ENCODE data around the gene SPATA13. TPM values are rescaled to one million over a fixed set of nuclear protein-coding genes. Genes with fewer than 3 reads are reported as not detected.
"Not testable (repeated sequence)": the region's sequence is repeated elsewhere in the genome, so short reads cannot be mapped to it uniquely, and the experiment has no call there.

SPATA13 gene
- total RNA-seq, 2 donors from 2014 or later, result 43.9 to 65.0 TPM

- Mint-ChIP-seq H3K9me3 (no peaks in the 10 kb centered on the region), H3K36me3 (no peaks in the 10 kb centered on the region), H3K27ac (no peak overlapping the region)
- ATAC-seq (no peak), DNase-seq (ENCODE audit: low spot score in 2 of 2) (no peak)
Observed at GRCh38 chr13:24348797-24349515, 188.4 kb downstream of the SPATA13 start.

GRCh38 chr13:24349778-24350664 is 189.5 kb downstream of the SPATA13 start:
- not testable (repeated sequence) for DNase-seq (ENCODE audit: low spot score in 2 of 2); H3K9me3 Mint-ChIP-seq; H3K36me3 Mint-ChIP-seq; H3K27ac Mint-ChIP-seq
- ATAC-seq, result peak in 1 of 2 donors; percentile 31

GRCh38 chr13:24351423-24351822 is 190.9 kb downstream of the SPATA13 start:
- DNase-seq (ENCODE audit: low spot score in 2 of 2) (no peak), ATAC-seq (no peak)
- Mint-ChIP-seq H3K27ac (no peak overlapping the region), H3K36me3 (no peaks in the 10 kb centered on the region), H3K9me3 (no peaks in the 10 kb centered on the region)

- no peak for DNase-seq (ENCODE audit: low spot score in 2 of 2)
- no peaks in the 10 kb centered on the region for H3K9me3 Mint-ChIP-seq
- ATAC-seq, result no peak
- no peak overlapping the region for H3K27ac Mint-ChIP-seq
- H3K36me3 Mint-ChIP-seq, result no peaks in the 10 kb centered on the region
Observed at GRCh38 chr13:24353736-24354135, 193.2 kb downstream of the SPATA13 start.

GRCh38 chr13:24355103-24355502 is 194.6 kb downstream of the SPATA13 start:
- Mint-ChIP-seq H3K27ac (no peak overlapping the region), H3K9me3 (no peaks in the 10 kb centered on the region)
- no peak for DNase-seq (ENCODE audit: low spot score in 2 of 2)

GRCh38 chr13:24356270-24356669 is 195.8 kb downstream of the SPATA13 start:
- H3K9me3 Mint-ChIP-seq, result no peaks in the 10 kb centered on the region
- no peak for ATAC-seq
- H3K27ac Mint-ChIP-seq, result no peak overlapping the region
- H3K36me3 Mint-ChIP-seq, result no peaks in the 10 kb centered on the region
- DNase-seq (ENCODE audit: low spot score in 2 of 2), result no peak

More at GRCh38 chr13:24355103-24355502, 194.6 kb downstream of the SPATA13 start:
- no peaks in the 10 kb centered on the region for H3K36me3 Mint-ChIP-seq
- no peak for ATAC-seq

Other genes starting within 250 kb of the SPATA13 start
- not detected for gene C1QTNF9, start 148.9 kb downstream of the SPATA13 start, total RNA-seq